NCI-H510A treated with DMSO at 0.1 percent for 48 hours (cell line): ENCODE results near the gene ACAD9.
"Not testable (repeated sequence)": the region's sequence is repeated elsewhere in the genome, so short reads cannot be mapped to it uniquely, and the experiment has no call there.

Experiments used
- DNase-seq: peaks from one replicate; lab custom pipeline; 2025; lab: John Stamatoyannopoulos, UW

Gene ACAD9

GRCh38 chr3:128879125-128879969 is at the start of gene ACAD9:
Gene ACAD9, plus strand, starts transcription at chr3:128879620. Its CDS starts 72 bp downstream, at chr3:128879692.
- DNase-seq = peak; percentile 91

- DNase-seq = not testable (repeated sequence)
These were observed 49.3 kb upstream of the ACAD9 start for GRCh38 chr3:128829925-128830625.

- not testable (repeated sequence) for DNase-seq
These were observed 48.7 kb upstream of the ACAD9 start for GRCh38 chr3:128830762-128831161.

- not testable (repeated sequence) for DNase-seq
These were observed 46.4 kb upstream of the ACAD9 start for GRCh38 chr3:128832979-128833378.

GRCh38 chr3:128835096-128835495 is 44.3 kb upstream of the ACAD9 start:
- DNase-seq = no peak

- DNase-seq = no peak
These were observed 37.2 kb upstream of the ACAD9 start for GRCh38 chr3:128841926-128842920.

GRCh38 chr3:128844502-128844901 is 34.9 kb upstream of the ACAD9 start:
- DNase-seq = no peak

- DNase-seq = no peak
These were observed 34.2 kb upstream of the ACAD9 start for GRCh38 chr3:128845119-128845777.

GRCh38 chr3:128845778-128846485 is 33.5 kb upstream of the ACAD9 start:
- DNase-seq = no peak

GRCh38 chr3:128846486-128846891 is 32.9 kb upstream of the ACAD9 start:
- DNase-seq = no peak

GRCh38 chr3:128847666-128848370 is 31.6 kb upstream of the ACAD9 start:
- no peak for DNase-seq

- no peak for DNase-seq
These were observed 30.5 kb upstream of the ACAD9 start for GRCh38 chr3:128848936-128849335.

GRCh38 chr3:128849911-128850455 is 29.4 kb upstream of the ACAD9 start:
- no peak for DNase-seq

- DNase-seq = no peak
These were observed 28.9 kb upstream of the ACAD9 start for GRCh38 chr3:128850544-128850943.

- DNase-seq = no peak
These were observed 27.8 kb upstream of the ACAD9 start for GRCh38 chr3:128851601-128852000.

GRCh38 chr3:128853826-128854225 is 25.6 kb upstream of the ACAD9 start:
- DNase-seq = no peak

- DNase-seq = no peak
These were observed 24.9 kb upstream of the ACAD9 start for GRCh38 chr3:128854475-128854874.

GRCh38 chr3:128855569-128855968 is 23.9 kb upstream of the ACAD9 start:
- DNase-seq = no peak

- no peak for DNase-seq
These were observed 21.3 kb upstream of the ACAD9 start for GRCh38 chr3:128858167-128858566.

GRCh38 chr3:128859630-128860029 is 19.8 kb upstream of the ACAD9 start:
- DNase-seq = no peak
